Adrenal gland (tissue), 12 donors: ENCODE data around the gene ACAP3. TPM values are rescaled to one million over a fixed set of nuclear protein-coding genes. Genes with fewer than 3 reads are reported as not detected.

Experiments
- DNase-seq, 7 donors: peaks; one replicate each; pipeline ENCODE4 v3.0.0-alpha.2; 2019 to 2020
- H3K27ac ChIP-seq, 5 donors: fragments of 200-600 bp; sonication (generic) in 4 of 5; 1 replicate in 3 of 5; 2 replicates in 2 of 5; pipeline versions ENCODE4 v1.5.1 to v1.8.0; 2016 to 2020; ENCODE audit warnings: mild to moderate bottlenecking in 1 of 5
- H3K27me3 ChIP-seq: fragments of 200-600 bp; 2 replicates; pipeline ENCODE4 v1.8.0; 2021
- H3K36me3 ChIP-seq, 2 donors: fragments of 200-600 bp; replicated peaks in 1 of 2; 1 replicate in 1 of 2; 2 replicates in 1 of 2; pipeline versions ENCODE4 v1.5.1 to v1.8.0; 2018 to 2022
- H3K4me1 ChIP-seq, 2 donors: fragments of 200-600 bp; replicated peaks in 1 of 2; 1 replicate in 1 of 2; 2 replicates in 1 of 2; pipeline versions ENCODE4 v1.5.1 to v1.8.0; 2018 to 2021
- H3K4me3 ChIP-seq, 4 donors: fragments of 200-600 bp; sonication (generic) in 3 of 4; one replicate each; pipeline ENCODE4 v1.5.1; 2016 to 2018
- H3K9me3 ChIP-seq, 3 donors: fragments of 200-600 bp; sonication (generic) in 1 of 3; replicated peaks in 1 of 3; 1 replicate in 2 of 3; 2 replicates in 1 of 3; pipeline versions ENCODE4 v1.5.1 to v1.8.0; 2016 to 2021
- CTCF ChIP-seq, 6 experiments: fragments of 450-650 bp in 4 of 6; fragments of 200-600 bp in 2 of 6; sonication (generic) in 1 of 6; IDR thresholded peaks; 1 replicate in 5 of 6; 2 replicates in 1 of 6; pipeline versions ENCODE4 v1.5.1 to v1.8.0; 2016 to 2021; ENCODE audit warnings: antibody characterized with exemption in 6 of 6, mild to moderate bottlenecking in 2 of 6, moderate library complexity in 1 of 6
- POLR2A ChIP-seq, 2 donors: fragments of 450-650 bp; IDR thresholded peaks; one replicate each; pipeline ENCODE4 v1.6.1; 2017; ENCODE audit warnings: antibody characterized with exemption in 2 of 2, mild to moderate bottlenecking in 2 of 2, moderate library complexity in 1 of 2
- WGBS, 4 donors: extraction: QIAGEN DNeasy Blood & Tissue Kit in 2 of 4; methylation state at CpG; one replicate each; pipeline versions ENCODE4 v1.1.5 to v1.1.7; 2013 to 2017; 5-methylcytosine and 5-hydroxymethylcytosine counted together
- intact Hi-C, 2 donors: fragments of 100-400 bp; cut with DNase I; formaldehyde crosslinking; loops; one replicate each; pipeline versions ENCODE4 v1.14.1 to v1.15.0; 2022 to 2023
- polyA plus RNA-seq, 3 donors: library from polyadenylated mRNA; stranded (reverse); fragments of 200-250 nt in 2 of 3; fragments of 350-450 nt in 1 of 3; fragmentation: Illumina TruSeq in 1 of 3; extraction: RNeasy Lipid Tissue Mini Kit (QIAGEN cat#74804) in 1 of 3; gene quantifications; one replicate each; pipeline ENCODE4 v1.2.3, GENCODE V29; 2013 to 2014
- total RNA-seq, 9 donors: library from RNA; depleted of rRNA in 4 of 9; stranded (reverse); fragments of >200 nt in 4 of 9; fragments of 120-200 nt in 1 of 9; fragmentation: NEBNext Ultra II Directional in 1 of 9; extraction: Animal tissue kit (Norgen Biotek cat#: 25700) in 1 of 9; gene quantifications; one replicate each; pipeline versions ENCODE4 v1.1.0 to v1.2.4, GENCODE V29; 2013 to 2023
- donor health status: healthy with polysubstance abuse.
- donor health status: Bipolar disorder and iron deficiency.
- donor health status: DM: yes; HTN: yes; CAD: no.
- donor health status: DM: no; HTN: no; CAD: no.
- donor health status: DM: no; HTN: no; CAD: no.
- donor health status: DM: yes; HTN: yes; CAD: no.

ACAP3 gene
- total and polyA plus RNA-seq, 12 donors, result 5.0 to 385 (median 40.8) TPM

GRCh38 chr1:1247341-1247913, 60.3 kb downstream of the ACAP3 start:
- TF ChIP-seq CTCF (IDR thresholded peaks at IDR 0.05) (no peak), POLR2A (IDR thresholded peaks at IDR 0.05) (no peak)
- intact Hi-C loops, result no loop called here
- Histone ChIP-seq H3K9me3 (no peaks in the 10 kb centered on the region), H3K27ac (no peak overlapping the region), H3K4me1 (no peaks in the 10 kb centered on the region), H3K27me3 (peaks cover 13% of the 10 kb centered on the region), H3K36me3 (peaks cover 0 to 2% of the 10 kb centered on the region in 2 donors), H3K4me3 (no peak overlapping the region)
- WGBS, 4 donors, result 57 to 87% (median 67%) methylated on average over 3 to 25 of the region's 25 CpGs
- DNase-seq, result no peak

GRCh38 chr1:1246577-1247340, 61.0 kb downstream of the ACAP3 start, which contains the start of gene C1QTNF12:
TSS of gene C1QTNF12 (minus strand) at chr1:1246722. CDS start at chr1:1246690, 32 bp downstream.
- H3K36me3 ChIP-seq, result no peaks in the 10 kb centered on the region
- no peaks in the 10 kb centered on the region for H3K9me3 ChIP-seq
- no peak for DNase-seq
- no peak within 1 kb of the TSS for H3K27ac ChIP-seq
- intact Hi-C loops, result no loop called here
- H3K27me3 ChIP-seq, result peaks cover 13% of the 10 kb centered on the region
- TF ChIP-seq POLR2A (IDR thresholded peaks at IDR 0.05) (no peak), CTCF (IDR thresholded peaks at IDR 0.05) (no peak)
- H3K4me1 ChIP-seq, result no peaks in the 10 kb centered on the region
- 2 to 9% (median 4%) methylated on average over 10 to 74 of the region's 74 CpGs; no CpG with 5 or more reads in 1 of the 4 donors for WGBS, 4 donors
- no peak within 1 kb of the TSS for H3K4me3 ChIP-seq

- intact Hi-C loops, result no loop called here
- no peak for DNase-seq
- H3K27ac ChIP-seq, result no peak overlapping the region
- no peaks in the 10 kb centered on the region for H3K9me3 ChIP-seq
- H3K4me3 ChIP-seq, result no peak overlapping the region
- no peaks in the 10 kb centered on the region for H3K36me3 ChIP-seq
- TF ChIP-seq CTCF (IDR thresholded peaks at IDR 0.05) (no peak), POLR2A (IDR thresholded peaks at IDR 0.05) (no peak)
- peaks cover 13% of the 10 kb centered on the region for H3K27me3 ChIP-seq
- WGBS, 4 donors, result 32 to 49% (median 43%) methylated on average over 15 to 45 of the region's 45 CpGs; no CpG with 5 or more reads in 1 of the 4 donors
- H3K4me1 ChIP-seq, result no peaks in the 10 kb centered on the region
Observed at GRCh38 chr1:1245817-1246576, 61.7 kb downstream of the ACAP3 start.

GRCh38 chr1:1245178-1245816, 62.4 kb downstream of the ACAP3 start:
- Histone ChIP-seq H3K27me3 (peaks cover 13% of the 10 kb centered on the region), H3K9me3 (no peaks in the 10 kb centered on the region), H3K27ac (no peak overlapping the region), H3K4me3 (no peak overlapping the region), H3K36me3 (no peaks in the 10 kb centered on the region), H3K4me1 (no peaks in the 10 kb centered on the region)
- intact Hi-C loops, result no loop called here
- TF ChIP-seq CTCF (IDR thresholded peaks at IDR 0.05) (no peak), POLR2A (IDR thresholded peaks at IDR 0.05) (no peak)
- no peak for DNase-seq
- 60 to 84% (median 75%) methylated on average over 5 to 22 of the region's 23 CpGs for WGBS, 4 donors
